Naive thymus-derived CD4-positive, alpha-beta T cell (primary cell): Measurements from ENCODE around the gene RBM34. TPM values are rescaled to one million over a fixed set of nuclear protein-coding genes. Genes with fewer than 3 reads are reported as not detected.

Experiments
- ATAC-seq: fragments of 150-1000 bp; cut with Tn5 transposase; 2 replicates; pipeline ENCODE4 v1.10.0; 2021; ENCODE audit warnings: mild to moderate bottlenecking, moderate library complexity
- CTCF ChIA-PET: fragments of 350-600 bp; sonication (Branson Sonifier 250); formaldehyde crosslinking; loops from one replicate; lab custom pipeline; 2021; ENCODE audit warnings: antibody characterized with exemption; lab: Charles Lee
- POLR2A ChIA-PET: fragments of 350-600 bp; sonication (Branson Sonifier 250); formaldehyde crosslinking; loops from one replicate; lab custom pipeline; 2021; ENCODE audit warnings: antibody characterized with exemption, inconsistent platforms; lab: Charles Lee
- DNase-seq, 9 donors: peaks; one replicate each; pipeline versions ENCODE4 v3.0.0 to v3.0.0-alpha.2; 2020 to 2022; ENCODE audit warnings: mixed read lengths in 1 of 9
- H3K27ac ChIP-seq: one replicate; pipeline ENCODE4 v1.7.0; 2013; ENCODE audit warnings: mild to moderate bottlenecking, low read depth, low read length, moderate library complexity
- H3K27me3 ChIP-seq, 2 donors: one replicate each; pipeline ENCODE4 v1.7.0; 2013; ENCODE audit warnings: low read length in 2 of 2, mild to moderate bottlenecking in 2 of 2, moderate library complexity in 2 of 2; ENCODE audit not compliant: control insufficient read depth in 2 of 2, insufficient read depth in 2 of 2
- H3K36me3 ChIP-seq, 3 experiments: 1 replicate in 2 of 3; 2 replicates in 1 of 3; pipeline ENCODE4 v1.7.0; 2013; ENCODE audit warnings: low read length in 3 of 3, mild to moderate bottlenecking in 3 of 3, moderate library complexity in 1 of 3; ENCODE audit not compliant: insufficient read depth in 3 of 3, control insufficient read depth in 2 of 3
- H3K4me1 ChIP-seq, 2 donors: one replicate each; pipeline ENCODE4 v1.7.0; 2013; ENCODE audit warnings: low read length in 2 of 2, mild to moderate bottlenecking in 2 of 2, moderate library complexity in 1 of 2; ENCODE audit not compliant: control insufficient read depth in 2 of 2, insufficient read depth in 2 of 2
- H3K4me3 ChIP-seq: 2 replicates; pipeline ENCODE4 v1.7.0; 2013; ENCODE audit warnings: mild to moderate bottlenecking, low read length
- H3K9me3 ChIP-seq, 3 experiments: 1 replicate in 2 of 3; 2 replicates in 1 of 3; pipeline ENCODE4 v1.7.0; 2013; ENCODE audit warnings: low read length in 3 of 3; ENCODE audit not compliant: control insufficient read depth in 2 of 3
- H3K27ac Mint-ChIP-seq, 9 donors: one replicate each; pipeline ENCODE4 v1.8.0; 2020 to 2022; ENCODE audit warnings: mixed read lengths in 9 of 9, mild to moderate bottlenecking in 8 of 9, moderate library complexity in 5 of 9, inconsistent platforms in 2 of 9
- H3K27me3 Mint-ChIP-seq, 5 donors: one replicate each; pipeline ENCODE4 v1.8.0; 2021 to 2022; ENCODE audit warnings: mixed read lengths in 5 of 5, mild to moderate bottlenecking in 1 of 5
- H3K36me3 Mint-ChIP-seq, 5 donors: one replicate each; pipeline ENCODE4 v1.8.0; 2020 to 2022; ENCODE audit warnings: mixed read lengths in 5 of 5, mild to moderate bottlenecking in 3 of 5, inconsistent platforms in 1 of 5
- H3K4me1 Mint-ChIP-seq, 7 donors: one replicate each; pipeline ENCODE4 v1.8.0; 2020 to 2022; ENCODE audit warnings: mixed read lengths in 7 of 7, mild to moderate bottlenecking in 3 of 7, inconsistent platforms in 1 of 7
- H3K4me3 Mint-ChIP-seq, 10 donors: one replicate each; pipeline ENCODE4 v1.8.0; 2020 to 2022; ENCODE audit warnings: mild to moderate bottlenecking in 10 of 10, mixed read lengths in 10 of 10, moderate library complexity in 6 of 10, inconsistent platforms in 2 of 10
- H3K9me3 Mint-ChIP-seq, 11 donors: one replicate each; pipeline ENCODE4 v1.8.0; 2020 to 2022; ENCODE audit warnings: mixed read lengths in 11 of 11, mild to moderate bottlenecking in 4 of 11, inconsistent platforms in 1 of 11, moderate library complexity in 1 of 11
- intact Hi-C, 2 donors: fragments of 100-400 bp; cut with micrococcal nuclease; formaldehyde crosslinking; loops; one replicate each; pipeline ENCODE4 v1.15.1; 2023
- polyA plus RNA-seq, 2 donors: library from polyadenylated mRNA; unstranded; fragments of 300-500 nt; fragmentation: Illumina TruSeq; gene quantifications; one replicate each; pipeline ENCODE4 v1.2.3, GENCODE V29; 2021
- total RNA-seq, 6 experiments: library from RNA in 5 of 6; stranded (reverse) in 5 of 6; gene quantifications; 1 replicate in 5 of 6; 2 replicates in 1 of 6; pipeline ENCODE4 v1.2.3 and lab custom pipeline; 2021 to 2026

Gene RBM34
- total and polyA plus RNA-seq, 7 experiments from 2014 or later, result 65.0 to 171 (median 129) TPM

GRCh38 chr1:235129774-235130570, 31.1 kb downstream of the RBM34 start:
- no peak for ATAC-seq
- Mint-ChIP-seq H3K4me1 (peaks cover 11 to 42% (median 33%) of the 10 kb centered on the region in 7 donors), H3K27me3 (no peaks in the 10 kb centered on the region), H3K9me3 (peaks cover 0 to 4% (median 0%) of the 10 kb centered on the region in 11 donors), H3K27ac (peak overlapping the region; percentile 43 to 99 (median 96)), H3K4me3 (peak overlapping the region in 6 of 10 donors; percentile 39 to 99 (median 96)), H3K36me3 (peaks cover 0 to 21% (median 6%) of the 10 kb centered on the region in 5 donors)
- H3K27me3 ChIP-seq, result no peaks in the 10 kb centered on the region
- H3K4me3 ChIP-seq, result no peak overlapping the region
- intact Hi-C loops, result loop anchor here (1.0 to 10.0 kb wide), 3 partner anchors 529 to 1665 kb away; partner anchors contain the start of genes COA6 (in 1 of the 2) and MTR (in 1 of the 2)
- CTCF ChIA-PET, result interaction anchor here (1.1 kb wide), 1 partner anchor 16 kb away, joined by 4 read pairs; no protein-coding TSS in a partner anchor
- peaks cover 14% of the 10 kb centered on the region in 2 donors for H3K4me1 ChIP-seq
- H3K36me3 ChIP-seq, result peaks cover 0 to 9% (median 0%) of the 10 kb centered on the region in 3 experiments
- no peak for DNase-seq
- POLR2A ChIA-PET, result interaction anchor here (0.6 to 5.5 kb wide), 7 partner anchors 15 to 652 kb away, joined by 3 to 54 read pairs (median 4); partner anchors contain the start of genes B3GALNT2 and RBM34
- H3K27ac ChIP-seq, result peak overlapping the region; percentile 94
- H3K9me3 ChIP-seq, result no peaks in the 10 kb centered on the region

- ATAC-seq, result peak; percentile 97
- peaks cover 17 to 55% (median 42%) of the 10 kb centered on the region in 7 donors for H3K4me1 Mint-ChIP-seq
- intact Hi-C loops, result loop anchor here (1.0 to 10.0 kb wide), 9 partner anchors 24 to 1666 kb away; partner anchors contain the start of genes ARID4B (in 2 of the 2), B3GALNT2 (in 2 of the 2), COA6 (in 2 of the 2) and GGPS1 (in 2 of the 2)
- H3K9me3 ChIP-seq, result no peaks in the 10 kb centered on the region
- no peaks in the 10 kb centered on the region for H3K27me3 ChIP-seq
- H3K9me3 Mint-ChIP-seq, result peaks cover 0 to 4% (median 0%) of the 10 kb centered on the region in 11 donors
- H3K36me3 Mint-ChIP-seq, result peaks cover 0 to 23% (median 6%) of the 10 kb centered on the region in 5 donors
- DNase-seq, result peak; percentile 91 to 97 (median 95)
- POLR2A ChIA-PET, result interaction anchor here (0.6 to 5.5 kb wide), 11 partner anchors 10 to 651 kb away, joined by 3 to 54 read pairs (median 3); partner anchors contain the start of genes B3GALNT2, RBM34 and TBCE
- peaks cover 22 to 24% of the 10 kb centered on the region in 2 donors for H3K4me1 ChIP-seq
- peak within 1 kb of the TSS; percentile 94 for H3K27ac ChIP-seq
- peaks cover 0 to 17% (median 0%) of the 10 kb centered on the region in 3 experiments for H3K36me3 ChIP-seq
- H3K4me3 Mint-ChIP-seq, result peak within 1 kb of the TSS; percentile 88 to 99 (median 96)
- no peaks in the 10 kb centered on the region for H3K27me3 Mint-ChIP-seq
- CTCF ChIA-PET, result interaction anchor here (0.6 to 0.9 kb wide), 2 partner anchors 32 to 159 kb away, joined by 3 to 4 read pairs; partner anchors contain the start of gene RBM34
- H3K4me3 ChIP-seq, result peak within 1 kb of the TSS; percentile 98
- peak within 1 kb of the TSS; percentile 93 to 99 (median 98) for H3K27ac Mint-ChIP-seq
These were observed 32.4 kb downstream of the RBM34 start, which contains the start of gene TOMM20 for GRCh38 chr1:235128456-235129328. Gene TOMM20, minus strand, starts transcription at chr1:235128837. Its CDS starts 122 bp downstream, at chr1:235128715.

- H3K9me3 Mint-ChIP-seq, result peaks cover 0 to 4% (median 0%) of the 10 kb centered on the region in 11 donors
- H3K27ac ChIP-seq, result peak overlapping the region; percentile 94
- ATAC-seq (no peak), DNase-seq (peak in 1 of 9 donors; percentile 22)
- H3K27ac Mint-ChIP-seq, result peak overlapping the region; percentile 93 to 99 (median 98)
- peak overlapping the region; percentile 88 to 99 (median 96) for H3K4me3 Mint-ChIP-seq
- CTCF ChIA-PET, result no interaction called here
- peaks cover 0 to 16% (median 0%) of the 10 kb centered on the region in 3 experiments for H3K36me3 ChIP-seq
- peaks cover 0 to 23% (median 5%) of the 10 kb centered on the region in 5 donors for H3K36me3 Mint-ChIP-seq
- POLR2A ChIA-PET, result interaction anchor here (0.6 to 5.5 kb wide), 11 partner anchors 11 to 650 kb away, joined by 3 to 54 read pairs (median 3); partner anchors contain the start of genes B3GALNT2 and RBM34
- no peaks in the 10 kb centered on the region for H3K27me3 ChIP-seq
- peaks cover 28 to 32% of the 10 kb centered on the region in 2 donors for H3K4me1 ChIP-seq
- no peaks in the 10 kb centered on the region for H3K27me3 Mint-ChIP-seq
- H3K4me3 ChIP-seq, result peak overlapping the region; percentile 98
- no peaks in the 10 kb centered on the region for H3K9me3 ChIP-seq
- intact Hi-C loops, result loop anchor here (1.0 to 10.0 kb wide), 9 partner anchors 24 to 1667 kb away; partner anchors contain the start of genes ARID4B (in 2 of the 2), B3GALNT2 (in 2 of the 2), GGPS1 (in 2 of the 2) and RBM34 (in 2 of the 2)
- peaks cover 17 to 63% (median 49%) of the 10 kb centered on the region in 7 donors for H3K4me1 Mint-ChIP-seq
These were observed 33.2 kb downstream of the RBM34 start for GRCh38 chr1:235127732-235128455.

- H3K4me3 ChIP-seq, result peak overlapping the region; percentile 98
- Mint-ChIP-seq H3K9me3 (peaks cover 0 to 4% (median 0%) of the 10 kb centered on the region in 11 donors), H3K27me3 (no peaks in the 10 kb centered on the region), H3K4me3 (peak overlapping the region; percentile 88 to 99 (median 96)), H3K36me3 (peaks cover 0 to 25% (median 6%) of the 10 kb centered on the region in 5 donors), H3K27ac (peak overlapping the region; percentile 93 to 99 (median 98)), H3K4me1 (peaks cover 24 to 69% (median 52%) of the 10 kb centered on the region in 7 donors)
- H3K27ac ChIP-seq, result peak overlapping the region; percentile 94
- no peak for DNase-seq
- no peaks in the 10 kb centered on the region for H3K27me3 ChIP-seq
- no peaks in the 10 kb centered on the region for H3K9me3 ChIP-seq
- intact Hi-C loops, result loop anchor here in 1 of 2 donors (1.0 to 10.0 kb wide), 2 partner anchors 23 to 1668 kb away; partner anchors contain the start of gene MTR
- peaks cover 28 to 33% of the 10 kb centered on the region in 2 donors for H3K4me1 ChIP-seq
- no peak for ATAC-seq
- ChIA-PET POLR2A (interaction anchor here (0.6 to 5.5 kb wide), 11 partner anchors 12 to 515 kb away, joined by 3 to 54 read pairs (median 3); partner anchors contain the start of genes B3GALNT2 and RBM34), CTCF (interaction anchor here (0.8 kb wide), 1 partner anchor 640 kb away, joined by 3 read pairs; no protein-coding TSS in a partner anchor)
- peaks cover 0 to 16% (median 0%) of the 10 kb centered on the region in 3 experiments for H3K36me3 ChIP-seq
These were observed 33.8 kb downstream of the RBM34 start for GRCh38 chr1:235127203-235127602.

- H3K4me3 ChIP-seq, result no peak overlapping the region
- intact Hi-C loops, result loop anchor here in 1 of 2 donors (10.0 kb wide), 1 partner anchor 1670 kb away; the partner anchor contains the start of gene MTR
- peaks cover 28 to 33% of the 10 kb centered on the region in 2 donors for H3K4me1 ChIP-seq
- Mint-ChIP-seq H3K4me1 (peaks cover 31 to 72% (median 59%) of the 10 kb centered on the region in 7 donors), H3K4me3 (peak overlapping the region; percentile 35 to 79 (median 62)), H3K9me3 (peaks cover 0 to 4% (median 0%) of the 10 kb centered on the region in 11 donors), H3K27me3 (no peaks in the 10 kb centered on the region), H3K36me3 (peaks cover 4 to 34% (median 11%) of the 10 kb centered on the region in 5 donors), H3K27ac (peak overlapping the region in 4 of 9 donors; percentile 24 to 80 (median 60))
- H3K36me3 ChIP-seq, result peaks cover 0 to 24% (median 0%) of the 10 kb centered on the region in 3 experiments
- CTCF ChIA-PET, result interaction anchor here (1.3 kb wide), 1 partner anchor 20 kb away, joined by 3 read pairs; no protein-coding TSS in a partner anchor
- POLR2A ChIA-PET, result interaction anchor here (0.6 to 0.9 kb wide), 4 partner anchors 14 to 354 kb away, joined by 3 read pairs; no protein-coding TSS in a partner anchor
- H3K9me3 ChIP-seq, result no peaks in the 10 kb centered on the region
- no peaks in the 10 kb centered on the region for H3K27me3 ChIP-seq
- peak overlapping the region; percentile 10 for H3K27ac ChIP-seq
- ATAC-seq (no peak), DNase-seq (no peak)
These were observed 36.4 kb downstream of the RBM34 start for GRCh38 chr1:235124665-235125064.
